Liver (tissue), 9 donors: Measurements from ENCODE around the gene CHD5. TPM values are rescaled to one million over a fixed set of nuclear protein-coding genes. Genes with fewer than 3 reads are reported as not detected.

Source experiments
- DNase-seq: peaks from one replicate; pipeline ENCODE4 v3.0.0-alpha.2; 2017; ENCODE audit warnings: low spot score
- H3K27ac ChIP-seq, 2 donors: one replicate each; pipeline ENCODE4 v1.7.0; 2013; ENCODE audit warnings: inconsistent platforms in 2 of 2, low read length in 2 of 2, control low read depth in 1 of 2, low read depth in 1 of 2, mild to moderate bottlenecking in 1 of 2
- H3K27me3 ChIP-seq, 4 donors: one replicate each; pipeline versions ENCODE4 v1.6.1 to v1.7.0; 2013; ENCODE audit warnings: low read length in 3 of 4, inconsistent platforms in 1 of 4, mild to moderate bottlenecking in 1 of 4, moderate library complexity in 1 of 4; ENCODE audit not compliant: control insufficient read depth in 4 of 4, insufficient read depth in 4 of 4
- H3K36me3 ChIP-seq, 4 donors: one replicate each; pipeline versions ENCODE4 v1.6.1 to v1.7.0; 2013; ENCODE audit warnings: low read length in 3 of 4, mild to moderate bottlenecking in 3 of 4, low read depth in 1 of 4, moderate library complexity in 1 of 4; ENCODE audit not compliant: control insufficient read depth in 4 of 4, insufficient read depth in 3 of 4
- H3K4me1 ChIP-seq, 4 donors: one replicate each; pipeline versions ENCODE4 v1.6.1 to v1.7.0; 2013; ENCODE audit warnings: low read length in 3 of 4, mild to moderate bottlenecking in 3 of 4, moderate library complexity in 1 of 4; ENCODE audit not compliant: control insufficient read depth in 4 of 4, insufficient read depth in 4 of 4
- H3K4me3 ChIP-seq, 3 donors: one replicate each; pipeline versions ENCODE4 v1.6.1 to v1.7.0; 2013; ENCODE audit warnings: low read length in 3 of 3, control low read depth in 1 of 3, low read depth in 1 of 3, mild to moderate bottlenecking in 1 of 3
- H3K9ac ChIP-seq, 2 donors: one replicate each; pipeline ENCODE4 v1.7.0; 2013; ENCODE audit warnings: low read length in 2 of 2, mild to moderate bottlenecking in 2 of 2, moderate library complexity in 2 of 2, control low read depth in 1 of 2, low read depth in 1 of 2
- H3K9me3 ChIP-seq, 4 donors: one replicate each; pipeline versions ENCODE4 v1.6.1 to v1.7.0; 2013; ENCODE audit warnings: low read length in 3 of 4; ENCODE audit not compliant: control insufficient read depth in 4 of 4
- ATF3 ChIP-seq: IDR thresholded peaks from 2 replicates; pipeline ENCODE4 v1.6.1; 2016; ENCODE audit warnings: antibody characterized with exemption
- CTCF ChIP-seq: fragments of 150-350 bp; IDR thresholded peaks from 2 replicates; pipeline ENCODE4 v1.5.1; 2017; ENCODE audit warnings: improper control_type of control experiment, low read depth, low read length; ENCODE audit not compliant: missing input control
- FOXA1 ChIP-seq: IDR thresholded peaks from 2 replicates; pipeline ENCODE4 v1.6.1; 2016; ENCODE audit warnings: antibody characterized with exemption
- FOXA2 ChIP-seq: IDR thresholded peaks from 2 replicates; pipeline ENCODE4 v1.6.1; 2016; ENCODE audit warnings: antibody characterized with exemption
- GABPA ChIP-seq, 2 donors: IDR thresholded peaks in 1 of 2; conservative IDR thresholded peaks in 1 of 2; 2 replicates each; pipeline ENCODE4 v1.6.1; 2016; ENCODE audit warnings: antibody characterized with exemption in 2 of 2, mild to moderate bottlenecking in 1 of 2, moderate library complexity in 1 of 2
- HNF4G ChIP-seq: IDR thresholded peaks from 2 replicates; pipeline ENCODE4 v1.6.1; 2016; ENCODE audit warnings: antibody characterized with exemption
- JUND ChIP-seq, 2 donors: IDR thresholded peaks; 2 replicates each; pipeline ENCODE4 v1.6.1; 2016; ENCODE audit warnings: antibody characterized with exemption in 2 of 2
- NR2F2 ChIP-seq: IDR thresholded peaks from 2 replicates; pipeline ENCODE4 v1.6.1; 2016; ENCODE audit warnings: antibody characterized with exemption
- RAD21 ChIP-seq, 2 donors: IDR thresholded peaks; 2 replicates each; pipeline ENCODE4 v1.6.1; 2016; ENCODE audit warnings: antibody characterized with exemption in 2 of 2, mild to moderate bottlenecking in 2 of 2
- REST ChIP-seq: IDR thresholded peaks from 2 replicates; pipeline ENCODE4 v1.6.1; 2016; ENCODE audit warnings: antibody characterized with exemption, mild to moderate bottlenecking
- RXRA ChIP-seq, 2 donors: IDR thresholded peaks; 2 replicates each; pipeline ENCODE4 v1.6.1; 2017 to 2018; ENCODE audit warnings: antibody characterized with exemption in 2 of 2, mild to moderate bottlenecking in 1 of 2
- SP1 ChIP-seq: IDR thresholded peaks from 2 replicates; pipeline ENCODE4 v1.6.1; 2018; ENCODE audit warnings: antibody characterized with exemption, mild to moderate bottlenecking
- TAF1 ChIP-seq: conservative IDR thresholded peaks from 2 replicates; pipeline ENCODE4 v1.6.1; 2016; ENCODE audit warnings: antibody characterized with exemption, mild to moderate bottlenecking
- YY1 ChIP-seq: IDR thresholded peaks from 2 replicates; pipeline ENCODE4 v1.6.1; 2016; ENCODE audit warnings: antibody characterized with exemption, mild to moderate bottlenecking
- ZBTB33 ChIP-seq: IDR thresholded peaks from 2 replicates; pipeline ENCODE4 v1.6.1; 2016; ENCODE audit warnings: antibody characterized with exemption
- WGBS: extraction: QIAGEN DNeasy Blood & Tissue Kit; methylation state at CpG from one replicate; pipeline ENCODE4 v1.1.7; 2013; 5-methylcytosine and 5-hydroxymethylcytosine counted together
- polyA plus RNA-seq, 2 donors: library from polyadenylated mRNA; stranded (reverse) in 1 of 2; unstranded in 1 of 2; fragments of 200-250 nt in 1 of 2; fragments of >200 nt in 1 of 2; fragmentation: Nextera tagmentation in 1 of 2; extraction: Ambion mirVana in 1 of 2; gene quantifications; one replicate each; pipeline versions ENCODE4 v1.2.1 to v1.2.3, GENCODE V29; 2013 to 2015
- total RNA-seq, 2 donors: library from RNA; depleted of rRNA; stranded (reverse); fragments of >200 nt; gene quantifications; one replicate each; pipeline ENCODE4 v1.2.3, GENCODE V29; 2014
- donor health status: healthy.
- donor health status: healthy.
- donor health status: healthy.
- donor health status: healthy.
- donor health status: healthy.

The CHD5 gene
- total and polyA plus RNA-seq, 4 donors, result under 0.01 to 0.08 TPM; not detected in 2

- Histone ChIP-seq H3K4me3 (no peak overlapping the region), H3K9me3 (no peaks in the 10 kb centered on the region), H3K36me3 (no peaks in the 10 kb centered on the region), H3K4me1 (no peaks in the 10 kb centered on the region), H3K27me3 (no peaks in the 10 kb centered on the region), H3K27ac (no peak overlapping the region), H3K9ac (no peak overlapping the region)
- TF ChIP-seq ZBTB33, result no peak
- TF ChIP-seq RXRA (IDR thresholded peaks at IDR 0.05), result no peak
- TF ChIP-seq SP1, result no peak
- TF ChIP-seq FOXA1, result no peak
- no peak for TF ChIP-seq FOXA2
- TF ChIP-seq NR2F2, result no peak
- no peak for TF ChIP-seq RAD21 (IDR thresholded peaks at IDR 0.05)
- no peak for TF ChIP-seq TAF1
- TF ChIP-seq ATF3, result no peak
- no peak for TF ChIP-seq CTCF
- no peak for TF ChIP-seq REST
- TF ChIP-seq GABPA (IDR thresholded peaks at IDR 0.05 in 1 of 2, conservative IDR thresholded peaks at IDR 0.05 in 1 of 2), result no peak
- no peak for DNase-seq
- WGBS, result 96% methylated on average over 21 of the region's 21 CpGs
Observed at GRCh38 chr1:6074192-6074901, 105.8 kb downstream of the CHD5 start.

GRCh38 chr1:6073480-6074053, 106.6 kb downstream of the CHD5 start:
- Histone ChIP-seq H3K9me3 (no peaks in the 10 kb centered on the region), H3K9ac (no peak overlapping the region), H3K4me3 (no peak overlapping the region), H3K36me3 (no peaks in the 10 kb centered on the region), H3K27ac (no peak overlapping the region), H3K4me1 (no peaks in the 10 kb centered on the region), H3K27me3 (no peaks in the 10 kb centered on the region)
- no peak for DNase-seq
- no peak for TF ChIP-seq HNF4G
- no peak for TF ChIP-seq YY1
- TF ChIP-seq JUND (IDR thresholded peaks at IDR 0.05), result no peak
- no peak for TF ChIP-seq FOXA1
- TF ChIP-seq FOXA2, result no peak
- no peak for TF ChIP-seq SP1
- no peak for TF ChIP-seq CTCF
- no peak for TF ChIP-seq NR2F2
- WGBS, result 86% methylated on average over 15 of the region's 15 CpGs
